Upper lobe of left lung (tissue), 4 donors: ENCODE measurements around the gene MUC2.

Experiments
- EP300 ChIP-seq, 4 donors: sonication (generic); formaldehyde crosslinking; IDR thresholded peaks; one replicate each; pipeline ENCODE4 v1.5.1; 2017; ENCODE audit warnings: antibody characterized with exemption in 4 of 4, control low read depth in 2 of 4
- POLR2A ChIP-seq, 4 donors: fragments of 450-650 bp; IDR thresholded peaks; one replicate each; pipeline ENCODE4 v1.5.1; 2016 to 2017; ENCODE audit warnings: antibody characterized with exemption in 4 of 4, mild to moderate bottlenecking in 2 of 4
- POLR2AphosphoS5 ChIP-seq, 2 donors: sonication (generic); formaldehyde crosslinking; IDR thresholded peaks; one replicate each; pipeline ENCODE4 v1.5.1; 2017; ENCODE audit warnings: antibody characterized with exemption in 2 of 2

GRCh38 chr11:1116104-1116503 lies 41.4 kb downstream of the MUC2 start:
- TF ChIP-seq POLR2A (IDR thresholded peaks at IDR 0.05) = no peak
- no peak for TF ChIP-seq EP300 (IDR thresholded peaks at IDR 0.05)
- no peak for TF ChIP-seq POLR2AphosphoS5 (IDR thresholded peaks at IDR 0.05)
